ENCODE measurements around the gene PCDHA3.
"Not testable (repeated sequence)": the region's sequence is repeated elsewhere in the genome, so short reads cannot be mapped to it uniquely, and the experiment has no call there.

The PCDHA3 gene

DNA sequence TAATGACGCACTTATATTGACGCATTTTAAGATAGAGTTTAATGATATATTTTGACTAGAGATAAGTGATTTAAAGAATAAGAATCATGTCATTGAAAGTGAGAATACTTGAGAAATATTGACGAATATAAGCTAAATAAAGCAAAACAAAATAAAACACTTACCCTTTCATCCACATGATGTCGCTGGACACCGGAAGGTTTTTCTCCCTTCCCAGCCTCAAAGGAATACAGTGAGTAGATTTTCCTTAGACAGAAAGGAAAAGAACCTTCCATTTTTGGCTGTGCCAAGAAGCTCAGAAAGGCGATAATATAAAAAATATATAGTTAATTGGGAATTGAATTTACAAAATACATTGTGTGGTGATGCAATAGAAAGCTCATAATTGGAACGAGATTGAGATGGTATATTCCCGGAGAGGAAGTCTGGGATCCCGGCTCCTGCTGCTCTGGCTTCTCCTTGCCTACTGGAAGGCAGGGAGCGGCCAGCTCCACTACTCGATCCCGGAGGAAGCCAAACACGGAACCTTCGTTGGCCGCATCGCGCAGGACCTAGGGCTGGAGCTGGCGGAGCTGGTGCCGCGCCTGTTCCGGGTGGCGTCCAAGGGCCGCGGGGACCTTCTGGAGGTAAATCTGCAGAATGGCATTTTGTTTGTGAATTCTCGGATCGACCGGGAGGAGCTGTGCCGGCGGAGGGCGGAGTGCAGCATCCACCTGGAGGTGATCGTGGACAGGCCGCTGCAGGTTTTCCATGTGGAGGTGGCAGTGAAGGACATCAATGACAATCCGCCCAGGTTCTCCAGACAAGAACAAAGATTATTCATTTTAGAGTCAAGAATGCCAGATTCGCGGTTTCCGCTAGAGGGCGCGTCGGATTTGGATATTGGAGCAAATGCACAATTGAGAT lies 20.8 kb downstream of the PCDHA3 start, which contains the start of gene PCDHA5:
TSS of gene PCDHA5 (plus strand) at position 239 of the 906 bp plus-strand sequence.
- no peak for DNase-seq (ENCODE audit: low spot score)

DNA sequence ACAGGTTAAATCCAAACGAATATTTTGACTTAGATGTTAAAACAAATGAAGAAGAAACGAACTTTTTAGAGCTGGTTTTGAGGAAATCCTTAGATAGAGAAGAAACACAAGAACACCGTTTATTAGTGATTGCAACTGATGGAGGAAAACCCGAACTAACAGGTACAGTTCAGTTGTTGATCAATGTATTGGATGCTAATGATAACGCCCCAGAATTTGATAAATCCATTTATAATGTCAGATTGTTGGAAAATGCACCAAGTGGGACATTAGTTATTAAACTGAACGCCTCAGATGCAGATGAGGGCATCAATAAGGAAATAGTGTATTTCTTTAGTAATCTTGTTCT lies 21.4 kb downstream of the PCDHA3 start:
- DNase-seq (ENCODE audit: low spot score), result no peak

DNA sequence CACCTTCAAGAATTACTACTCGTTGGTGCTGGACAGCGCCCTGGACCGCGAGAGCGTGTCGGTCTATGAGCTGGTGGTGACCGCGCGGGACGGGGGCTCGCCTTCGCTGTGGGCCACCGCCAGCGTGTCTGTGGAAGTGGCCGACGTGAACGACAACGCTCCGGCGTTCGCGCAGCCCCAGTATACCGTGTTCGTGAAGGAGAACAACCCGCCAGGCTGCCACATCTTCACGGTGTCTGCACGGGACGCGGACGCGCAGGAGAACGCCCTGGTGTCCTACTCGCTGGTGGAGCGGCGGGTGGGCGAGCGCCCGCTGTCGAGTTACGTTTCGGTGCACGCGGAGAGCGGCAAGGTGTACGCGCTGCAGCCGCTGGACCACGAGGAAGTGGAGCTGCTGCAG lies 22.1 kb downstream of the PCDHA3 start:
- DNase-seq (ENCODE audit: low spot score), result not testable (repeated sequence)

DNA sequence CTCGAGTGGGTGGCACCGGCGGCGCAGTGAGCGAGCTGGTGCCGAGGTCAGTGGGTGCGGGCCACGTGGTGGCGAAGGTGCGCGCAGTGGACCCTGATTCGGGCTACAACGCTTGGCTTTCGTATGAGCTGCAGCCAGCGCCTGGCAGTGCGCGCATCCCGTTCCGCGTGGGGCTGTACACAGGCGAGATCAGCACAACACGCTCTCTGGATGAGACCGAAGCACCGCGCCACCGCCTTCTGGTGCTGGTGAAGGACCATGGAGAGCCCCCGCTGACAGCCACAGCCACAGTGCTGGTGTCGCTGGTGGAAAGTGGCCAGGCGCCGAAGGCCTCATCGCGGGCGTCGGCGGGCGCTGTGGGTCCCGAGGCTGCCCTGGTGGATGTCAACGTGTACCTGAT lies 22.6 kb downstream of the PCDHA3 start:
- DNase-seq (ENCODE audit: low spot score), result no peak

DNA sequence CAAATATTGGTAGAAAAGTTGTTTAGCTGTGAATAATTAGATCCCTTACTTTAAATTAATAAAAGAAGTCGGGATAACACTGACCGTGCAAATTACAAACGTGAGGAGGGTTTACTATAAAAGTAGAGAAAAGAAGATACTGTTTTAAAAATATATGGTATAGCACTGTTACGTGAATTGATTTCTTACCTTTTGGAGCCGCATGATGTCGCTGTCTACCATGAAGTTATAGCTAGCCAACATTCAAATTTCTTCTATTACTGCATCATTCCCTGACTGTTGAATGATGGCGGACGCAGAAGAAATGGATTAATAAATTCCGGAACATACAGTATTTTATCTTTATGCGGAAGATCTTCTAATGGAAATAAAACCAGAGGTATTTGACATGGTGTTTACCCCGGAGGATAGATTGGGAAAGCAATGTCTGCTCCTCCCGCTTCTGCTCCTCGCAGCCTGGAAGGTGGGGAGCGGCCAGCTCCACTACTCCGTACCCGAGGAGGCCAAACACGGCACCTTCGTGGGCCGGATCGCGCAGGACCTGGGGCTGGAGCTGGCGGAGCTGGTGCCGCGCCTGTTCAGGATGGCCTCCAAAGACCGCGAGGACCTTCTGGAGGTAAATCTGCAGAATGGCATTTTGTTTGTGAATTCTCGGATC lies 27.0 kb downstream of the PCDHA3 start, which contains the start of gene PCDHA6:
TSS of gene PCDHA6 (plus strand) at position 257 of the 658 bp plus-strand sequence. CDS start at position 389, 132 bp downstream.
- DNase-seq (ENCODE audit: low spot score), result no peak

DNA sequence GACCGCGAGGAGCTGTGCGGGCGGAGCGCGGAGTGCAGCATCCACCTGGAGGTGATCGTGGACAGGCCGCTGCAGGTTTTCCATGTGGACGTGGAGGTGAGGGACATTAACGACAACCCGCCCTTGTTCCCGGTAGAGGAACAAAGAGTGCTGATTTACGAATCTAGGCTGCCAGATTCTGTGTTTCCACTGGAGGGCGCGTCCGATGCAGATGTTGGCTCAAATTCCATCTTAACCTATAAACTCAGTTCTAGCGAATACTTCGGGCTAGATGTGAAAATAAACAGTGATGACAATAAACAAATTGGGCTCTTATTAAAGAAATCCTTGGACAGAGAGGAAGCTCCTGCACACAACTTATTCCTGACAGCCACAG lies 27.5 kb downstream of the PCDHA3 start:
- DNase-seq (ENCODE audit: low spot score), result no peak

DNA sequence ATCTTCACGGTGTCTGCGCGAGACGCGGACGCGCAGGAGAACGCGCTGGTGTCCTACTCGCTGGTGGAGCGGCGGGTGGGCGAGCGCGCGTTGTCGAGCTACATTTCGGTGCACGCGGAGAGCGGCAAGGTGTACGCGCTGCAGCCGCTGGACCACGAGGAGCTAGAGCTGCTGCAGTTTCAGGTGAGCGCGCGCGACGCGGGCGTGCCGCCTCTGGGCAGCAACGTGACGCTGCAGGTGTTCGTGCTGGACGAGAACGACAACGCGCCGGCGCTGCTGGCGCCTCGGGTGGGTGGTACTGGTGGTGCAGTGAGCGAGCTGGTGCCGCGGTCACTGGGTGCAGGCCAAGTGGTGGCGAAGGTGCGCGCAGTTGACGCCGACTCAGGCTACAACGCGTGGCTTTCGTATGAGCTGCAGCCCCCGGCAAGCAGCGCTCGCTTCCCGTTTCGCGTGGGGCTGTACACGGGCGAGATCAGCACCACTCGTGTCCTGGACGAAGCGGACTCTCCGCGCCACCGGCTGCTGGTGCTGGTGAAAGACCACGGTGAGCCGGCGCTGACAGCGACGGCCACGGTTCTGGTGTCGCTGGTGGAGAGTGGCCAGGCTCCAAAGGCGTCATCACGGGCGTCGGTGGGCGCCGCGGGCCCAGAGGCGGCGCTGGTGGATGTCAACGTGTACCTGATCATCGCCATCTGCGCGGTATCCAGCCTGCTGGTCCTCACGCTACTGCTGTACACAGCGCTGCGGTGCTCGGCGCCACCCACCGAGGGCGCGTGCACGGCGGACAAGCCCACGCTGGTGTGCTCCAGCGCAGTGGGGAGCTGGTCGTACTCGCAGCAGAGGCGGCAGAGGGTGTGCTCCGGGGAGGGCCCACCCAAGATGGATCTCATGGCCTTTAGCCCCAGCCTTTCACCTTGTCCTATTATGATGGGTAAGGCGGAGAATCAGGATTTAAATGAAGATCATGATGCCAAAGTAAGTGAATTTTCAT lies 28.9 kb downstream of the PCDHA3 start:
- not testable (repeated sequence) for DNase-seq (ENCODE audit: low spot score)

DNA sequence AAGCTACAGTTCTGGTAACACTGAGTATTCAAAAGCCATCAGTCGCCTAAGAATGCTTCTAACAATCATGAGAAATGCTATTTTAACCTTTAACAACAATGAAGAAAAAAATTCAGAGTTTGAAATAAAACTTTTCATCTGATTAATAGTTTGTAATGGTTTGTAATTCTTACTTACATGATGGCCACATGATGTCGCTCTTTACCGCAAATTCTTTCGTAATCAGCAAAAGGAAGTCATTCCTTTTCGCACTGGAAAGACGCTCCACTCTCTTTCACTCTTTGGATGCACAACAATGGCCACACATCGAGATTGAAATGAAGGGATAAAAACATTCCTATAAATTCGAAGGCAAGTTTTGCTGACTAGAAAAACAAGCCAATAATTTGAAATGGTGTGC lies 33.1 kb downstream of the PCDHA3 start, which contains the start of gene PCDHA7:
TSS of gene PCDHA7 (plus strand) at position 277 of the 400 bp plus-strand sequence. CDS start at position 392, 115 bp downstream.
- DNase-seq (ENCODE audit: low spot score), result no peak

DNA sequence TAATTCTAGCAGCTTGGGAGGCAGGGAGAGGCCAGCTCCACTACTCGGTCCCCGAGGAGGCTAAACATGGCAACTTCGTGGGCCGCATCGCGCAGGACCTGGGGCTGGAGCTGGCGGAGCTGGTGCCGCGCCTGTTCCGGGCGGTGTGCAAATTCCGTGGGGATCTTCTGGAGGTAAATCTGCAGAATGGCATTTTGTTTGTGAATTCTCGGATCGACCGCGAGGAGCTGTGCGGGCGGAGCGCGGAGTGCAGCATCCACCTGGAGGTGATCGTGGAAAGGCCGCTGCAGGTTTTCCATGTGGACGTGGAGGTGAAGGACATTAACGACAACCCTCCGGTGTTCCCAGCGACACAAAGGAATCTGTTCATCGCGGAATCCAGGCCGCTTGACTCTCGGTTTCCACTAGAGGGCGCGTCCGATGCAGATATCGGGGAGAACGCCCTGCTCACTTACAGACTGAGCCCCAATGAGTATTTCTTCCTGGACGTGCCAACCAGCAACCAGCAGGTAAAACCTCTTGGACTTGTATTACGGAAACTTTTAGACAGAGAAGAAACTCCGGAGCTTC lies 33.7 kb downstream of the PCDHA3 start:
- DNase-seq (ENCODE audit: low spot score), result not testable (repeated sequence)

DNA sequence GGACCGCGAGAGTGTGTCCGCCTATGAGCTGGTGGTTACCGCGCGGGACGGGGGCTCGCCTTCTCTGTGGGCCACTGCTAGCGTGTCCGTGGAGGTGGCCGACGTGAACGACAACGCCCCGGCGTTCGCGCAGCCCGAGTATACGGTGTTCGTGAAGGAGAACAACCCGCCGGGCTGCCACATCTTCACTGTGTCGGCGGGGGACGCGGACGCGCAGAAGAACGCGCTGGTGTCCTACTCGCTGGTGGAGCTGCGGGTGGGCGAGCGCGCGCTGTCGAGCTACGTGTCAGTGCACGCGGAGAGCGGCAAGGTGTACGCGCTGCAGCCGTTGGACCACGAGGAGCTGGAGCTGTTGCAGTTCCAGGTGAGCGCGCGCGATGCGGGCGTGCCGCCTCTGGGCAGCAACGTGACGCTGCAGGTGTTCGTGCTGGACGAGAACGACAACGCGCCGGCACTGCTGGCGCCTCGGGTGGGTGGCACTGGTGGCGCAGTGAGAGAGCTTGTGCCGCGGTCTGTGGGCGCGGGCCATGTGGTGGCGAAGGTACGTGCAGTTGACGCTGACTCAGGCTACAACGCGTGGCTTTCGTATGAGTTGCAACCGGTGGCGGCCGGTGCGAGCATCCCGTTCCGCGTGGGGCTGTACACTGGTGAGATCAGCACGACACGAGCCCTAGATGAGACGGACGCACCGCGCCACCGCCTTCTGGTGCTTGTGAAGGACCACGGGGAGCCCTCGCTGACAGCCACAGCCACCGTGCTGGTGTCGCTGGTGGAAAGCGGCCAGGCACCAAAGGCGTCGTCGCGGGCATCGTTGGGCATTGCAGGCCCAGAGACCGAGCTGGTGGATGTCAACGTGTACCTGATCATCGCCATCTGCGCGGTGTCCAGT lies 35.0 kb downstream of the PCDHA3 start:
- DNase-seq (ENCODE audit: low spot score), result no peak

DNA sequence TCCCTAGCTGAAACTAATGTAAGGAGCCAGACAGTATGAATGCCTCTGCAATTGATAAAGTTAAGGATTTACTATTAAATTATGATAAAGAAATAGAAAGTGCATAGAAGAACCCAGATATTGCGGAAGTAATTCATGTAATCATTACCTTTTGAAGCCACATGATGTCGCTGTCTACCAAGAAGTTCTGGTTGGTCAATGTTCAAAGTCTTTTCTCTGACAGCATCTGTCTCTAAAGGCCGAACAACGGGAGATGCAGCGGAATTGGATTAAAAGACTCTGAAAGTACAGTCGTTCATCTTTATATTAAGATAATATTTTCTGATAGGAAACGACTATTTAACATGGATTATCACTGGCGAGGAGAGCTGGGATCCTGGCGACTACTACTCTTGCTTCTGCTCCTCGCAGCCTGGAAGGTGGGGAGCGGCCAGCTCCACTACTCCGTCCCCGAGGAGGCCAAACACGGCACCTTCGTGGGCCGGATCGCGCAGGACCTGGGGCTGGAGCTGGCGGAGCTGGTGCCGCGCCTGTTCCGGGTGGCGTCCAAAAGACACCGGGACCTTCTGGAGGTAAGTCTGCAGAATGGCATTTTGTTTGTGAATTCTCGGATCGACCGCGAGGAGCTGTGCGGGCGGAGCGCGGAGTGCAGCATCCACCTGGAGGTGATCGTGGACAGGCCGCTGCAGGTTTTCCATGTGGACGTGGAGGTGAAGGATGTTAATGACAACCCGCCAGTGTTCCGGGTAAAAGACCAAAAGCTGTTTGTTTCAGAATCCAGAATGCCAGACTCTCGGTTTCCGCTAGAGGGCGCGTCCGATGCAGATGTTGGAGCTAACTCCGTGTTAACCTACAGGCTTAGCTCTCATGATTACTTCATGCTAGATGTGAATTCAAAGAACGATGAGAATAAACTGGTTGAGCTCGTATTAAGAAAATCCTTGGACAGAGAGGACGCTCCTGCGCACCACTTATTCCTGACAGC lies 40.4 kb downstream of the PCDHA3 start, which contains the start of gene PCDHA8:
TSS of gene PCDHA8 (plus strand) at position 210 of the 985 bp plus-strand sequence. CDS start at position 345, 135 bp downstream.
- DNase-seq (ENCODE audit: low spot score), result peak; percentile 4

DNA sequence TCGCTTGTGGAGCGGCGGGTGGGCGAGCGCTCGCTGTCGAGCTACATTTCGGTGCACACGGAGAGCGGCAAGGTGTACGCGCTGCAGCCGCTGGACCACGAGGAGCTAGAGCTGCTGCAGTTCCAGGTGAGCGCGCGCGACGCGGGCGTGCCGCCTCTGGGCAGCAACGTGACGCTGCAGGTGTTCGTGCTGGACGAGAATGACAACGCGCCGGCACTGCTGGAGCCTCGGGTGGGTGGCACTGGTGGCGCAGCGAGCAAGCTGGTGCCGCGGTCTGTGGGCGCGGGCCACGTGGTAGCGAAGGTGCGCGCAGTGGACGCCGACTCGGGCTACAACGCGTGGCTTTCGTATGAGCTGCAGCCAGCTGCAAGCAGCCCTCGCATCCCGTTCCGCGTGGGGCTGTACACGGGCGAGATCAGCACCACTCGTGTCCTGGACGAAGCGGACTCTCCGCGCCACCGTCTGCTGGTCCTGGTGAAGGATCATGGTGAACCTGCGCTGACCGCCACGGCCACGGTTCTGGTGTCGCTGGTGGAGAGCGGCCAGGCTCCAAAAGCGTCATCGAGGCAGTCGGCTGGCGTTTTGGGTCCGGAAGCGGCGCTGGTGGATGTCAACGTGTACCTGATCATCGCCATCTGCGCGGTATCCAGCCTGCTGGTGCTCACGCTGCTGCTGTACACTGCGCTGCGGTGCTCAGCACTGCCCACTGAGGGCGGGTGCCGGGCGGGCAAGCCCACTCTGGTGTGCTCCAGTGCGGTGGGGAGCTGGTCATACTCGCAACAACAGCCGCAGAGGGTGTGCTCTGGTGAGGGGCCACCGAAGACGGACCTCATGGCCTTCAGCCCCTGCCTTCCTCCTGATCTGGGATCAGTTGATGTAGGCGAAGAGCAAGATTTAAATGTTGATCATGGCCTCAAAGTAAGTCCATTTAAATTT lies 42.2 kb downstream of the PCDHA3 start:
- DNase-seq (ENCODE audit: low spot score), result no peak

DNA sequence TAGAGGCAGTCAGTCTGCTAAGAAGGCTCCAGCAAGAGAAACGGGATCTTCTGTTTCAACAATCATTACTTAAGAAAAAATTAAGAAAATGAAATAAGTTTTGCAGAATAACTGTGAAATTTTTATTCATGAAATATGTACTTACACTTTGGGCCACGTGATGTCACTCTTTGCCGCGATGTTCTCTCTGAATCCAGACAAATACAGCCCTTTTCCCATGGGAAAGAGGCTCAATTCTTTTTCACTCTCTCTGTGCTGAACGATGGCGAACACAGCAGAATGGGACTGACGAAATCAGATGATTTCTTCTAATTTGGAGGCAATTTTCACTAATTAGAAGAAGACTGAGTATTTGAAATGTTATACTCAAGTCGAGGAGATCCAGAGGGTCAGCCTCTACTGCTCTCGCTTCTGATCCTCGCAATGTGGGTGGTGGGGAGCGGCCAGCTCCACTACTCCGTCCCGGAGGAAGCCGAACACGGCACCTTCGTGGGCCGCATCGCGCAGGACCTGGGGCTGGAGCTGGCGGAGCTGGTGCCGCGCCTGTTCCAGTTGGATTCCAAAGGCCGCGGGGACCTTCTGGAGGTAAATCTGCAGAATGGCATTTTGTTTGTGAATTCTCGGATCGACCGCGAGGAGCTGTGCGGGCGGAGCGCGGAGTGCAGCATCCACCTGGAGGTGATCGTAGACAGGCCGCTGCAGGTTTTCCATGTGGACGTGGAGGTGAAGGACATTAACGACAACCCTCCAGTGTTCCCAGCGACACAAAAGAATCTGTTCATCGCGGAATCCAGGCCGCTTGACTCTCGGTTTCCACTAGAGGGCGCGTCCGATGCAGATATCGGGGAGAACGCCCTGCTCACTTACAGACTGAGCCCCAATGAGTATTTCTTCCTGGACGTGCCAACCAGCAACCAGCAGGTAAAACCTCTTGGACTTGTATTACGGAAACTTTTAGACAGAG lies 47.6 kb downstream of the PCDHA3 start, which contains the start of gene PCDHA9:
TSS of gene PCDHA9 (plus strand) at position 244 of the 964 bp plus-strand sequence. CDS start at position 358, 114 bp downstream.
- DNase-seq (ENCODE audit: low spot score), result not testable (repeated sequence)

DNA sequence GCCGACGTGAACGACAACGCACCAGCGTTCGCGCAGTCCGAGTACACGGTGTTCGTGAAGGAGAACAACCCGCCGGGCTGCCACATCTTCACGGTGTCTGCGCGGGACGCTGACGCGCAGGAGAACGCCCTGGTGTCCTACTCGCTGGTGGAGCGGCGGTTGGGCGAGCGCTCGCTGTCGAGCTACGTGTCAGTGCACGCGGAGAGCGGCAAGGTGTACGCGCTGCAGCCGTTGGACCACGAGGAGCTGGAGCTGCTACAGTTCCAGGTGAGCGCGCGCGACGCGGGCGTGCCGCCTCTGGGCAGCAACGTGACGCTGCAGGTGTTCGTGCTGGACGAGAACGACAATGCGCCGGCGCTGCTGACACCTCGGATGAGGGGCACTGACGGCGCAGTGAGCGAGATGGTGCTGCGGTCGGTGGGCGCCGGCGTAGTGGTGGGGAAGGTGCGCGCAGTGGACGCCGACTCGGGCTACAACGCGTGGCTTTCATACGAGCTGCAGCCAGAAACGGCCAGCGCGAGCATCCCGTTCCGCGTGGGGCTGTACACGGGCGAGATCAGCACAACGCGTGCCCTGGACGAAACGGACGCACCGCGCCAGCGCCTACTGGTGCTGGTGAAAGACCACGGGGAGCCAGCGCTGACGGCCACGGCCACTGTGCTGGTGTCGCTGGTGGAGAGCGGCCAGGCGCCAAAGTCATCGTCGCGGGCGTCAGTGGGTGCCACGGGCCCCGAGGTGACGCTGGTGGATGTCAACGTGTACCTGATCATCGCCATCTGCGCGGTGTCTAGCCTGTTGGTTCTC lies 49.2 kb downstream of the PCDHA3 start:
- not testable (repeated sequence) for DNase-seq (ENCODE audit: low spot score)

All from germinal center (tissue), 1 donor.